GM21717 (cell line): ENCODE measurements around the gene RBBP8NL.

ENCODE experiments used
- ATAC-seq: cut with Tn5 transposase; IDR thresholded peaks from one replicate; pipeline ENCODE4 v1.9.1; 2021; ENCODE audit warnings: mild to moderate bottlenecking, moderate library complexity; ENCODE audit not compliant: unreplicated experiment

Gene RBBP8NL

DNA sequence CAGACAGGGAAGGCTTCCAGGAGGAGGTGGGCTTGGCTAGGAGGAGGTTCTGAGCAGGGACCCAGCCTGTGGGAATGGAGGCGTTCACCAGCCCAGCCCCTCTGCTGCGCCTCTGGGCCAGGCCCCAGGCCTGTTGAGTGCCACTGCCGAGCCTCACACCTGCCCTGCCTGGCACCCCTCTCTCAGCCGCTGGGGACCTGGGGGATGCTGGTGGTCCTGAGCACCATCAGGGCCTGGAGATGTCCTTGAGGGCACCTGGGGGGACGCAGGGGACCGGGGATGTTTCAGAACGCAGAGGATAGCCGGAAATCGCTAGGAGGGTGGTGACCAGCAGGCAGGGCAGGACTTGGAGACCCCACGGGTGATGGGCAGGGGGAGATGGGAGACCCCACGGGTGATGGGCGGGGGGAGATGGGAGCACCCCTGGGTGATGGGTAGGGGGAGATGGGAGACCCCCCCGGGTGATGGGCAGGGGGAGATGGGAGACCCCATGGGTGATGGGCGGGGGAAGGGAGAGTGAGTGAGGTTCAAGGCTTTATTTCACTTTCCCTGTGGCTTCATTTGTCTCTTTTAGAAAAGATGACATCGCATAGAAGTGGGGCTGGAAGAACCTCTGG lies 35.7 kb upstream of the RBBP8NL start:
- ATAC-seq: no peak

DNA sequence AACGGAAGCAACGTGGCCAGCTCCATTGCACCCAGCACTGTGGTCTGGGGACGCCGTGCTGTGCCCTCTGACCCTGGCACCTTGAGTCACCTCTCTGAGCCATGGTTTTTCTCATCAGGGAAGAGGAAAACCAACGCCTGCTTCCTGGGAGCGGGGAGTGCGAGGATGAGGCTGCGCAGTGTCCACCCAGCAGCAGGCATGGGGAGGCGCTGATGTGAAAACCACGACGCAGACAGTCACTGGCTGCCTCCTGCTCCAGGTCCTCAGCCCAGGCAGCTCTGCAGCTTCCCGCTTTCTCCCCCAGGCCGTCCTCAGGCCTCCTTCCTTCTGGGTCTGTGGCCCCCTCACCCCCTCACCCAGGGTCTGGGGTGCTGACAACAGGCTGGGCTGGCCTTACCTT lies 34.5 kb upstream of the RBBP8NL start:
- no peak for ATAC-seq

DNA sequence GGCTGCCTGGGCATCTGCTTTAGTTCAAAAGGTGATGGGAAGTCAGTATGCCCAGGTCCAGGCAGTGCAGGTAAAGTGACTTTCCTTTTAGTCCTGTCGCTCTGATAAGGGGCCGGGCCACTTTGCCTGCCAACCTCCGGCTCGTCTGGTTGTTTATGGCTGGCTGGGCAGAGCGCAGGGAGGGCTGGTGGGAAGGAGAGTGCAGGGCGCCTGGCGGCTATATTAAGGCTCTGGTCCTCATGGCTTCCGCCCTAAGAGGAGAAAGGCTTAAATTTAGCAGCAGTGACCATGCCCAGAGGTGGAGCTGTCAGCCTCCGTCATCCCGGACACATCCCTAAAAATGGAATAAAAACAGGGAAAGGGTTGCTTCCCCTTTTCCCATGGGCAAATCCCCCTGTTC lies 33.8 kb upstream of the RBBP8NL start:
- ATAC-seq: no peak

DNA sequence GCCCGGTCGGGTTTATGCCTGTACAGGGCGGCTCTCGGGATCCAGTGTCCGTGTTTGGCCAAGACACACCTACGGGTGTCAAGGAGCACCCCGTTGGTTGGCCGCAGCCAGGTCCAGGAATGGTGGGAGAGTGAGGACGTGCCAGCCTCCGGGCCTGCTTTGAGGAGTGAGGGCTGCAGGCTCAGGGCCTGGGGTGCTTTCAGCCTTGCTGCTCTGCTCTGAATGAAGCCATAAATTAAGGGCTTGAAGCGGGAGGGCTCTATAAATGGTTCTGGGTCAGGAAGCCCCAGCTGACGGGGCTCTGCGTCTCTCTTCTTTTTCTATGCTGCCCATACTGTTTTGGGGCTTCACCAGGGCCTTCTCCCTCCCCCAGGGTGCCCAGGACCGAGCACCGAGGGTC lies 33.3 kb upstream of the RBBP8NL start:
- no peak for ATAC-seq

DNA sequence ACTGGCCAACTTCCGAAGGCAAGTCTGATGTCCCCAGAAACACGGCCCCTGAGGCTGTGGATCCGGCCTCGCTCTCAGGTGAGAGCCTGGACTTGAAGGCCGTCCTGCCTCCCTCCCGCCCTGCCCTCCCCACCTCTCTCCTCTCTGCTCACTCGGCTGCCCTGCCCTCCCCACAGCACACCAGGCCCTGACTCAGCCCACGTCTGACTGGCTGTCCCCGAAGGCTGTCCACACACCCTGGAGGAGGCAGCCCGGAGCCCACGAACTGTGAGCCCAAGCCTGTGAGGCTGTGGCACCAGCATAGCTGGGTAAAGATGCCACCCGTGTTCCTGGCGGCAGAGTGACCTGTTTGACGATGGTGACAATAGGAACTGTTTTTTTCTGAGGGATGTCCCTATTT lies 32.1 kb upstream of the RBBP8NL start:
- no peak for ATAC-seq

DNA sequence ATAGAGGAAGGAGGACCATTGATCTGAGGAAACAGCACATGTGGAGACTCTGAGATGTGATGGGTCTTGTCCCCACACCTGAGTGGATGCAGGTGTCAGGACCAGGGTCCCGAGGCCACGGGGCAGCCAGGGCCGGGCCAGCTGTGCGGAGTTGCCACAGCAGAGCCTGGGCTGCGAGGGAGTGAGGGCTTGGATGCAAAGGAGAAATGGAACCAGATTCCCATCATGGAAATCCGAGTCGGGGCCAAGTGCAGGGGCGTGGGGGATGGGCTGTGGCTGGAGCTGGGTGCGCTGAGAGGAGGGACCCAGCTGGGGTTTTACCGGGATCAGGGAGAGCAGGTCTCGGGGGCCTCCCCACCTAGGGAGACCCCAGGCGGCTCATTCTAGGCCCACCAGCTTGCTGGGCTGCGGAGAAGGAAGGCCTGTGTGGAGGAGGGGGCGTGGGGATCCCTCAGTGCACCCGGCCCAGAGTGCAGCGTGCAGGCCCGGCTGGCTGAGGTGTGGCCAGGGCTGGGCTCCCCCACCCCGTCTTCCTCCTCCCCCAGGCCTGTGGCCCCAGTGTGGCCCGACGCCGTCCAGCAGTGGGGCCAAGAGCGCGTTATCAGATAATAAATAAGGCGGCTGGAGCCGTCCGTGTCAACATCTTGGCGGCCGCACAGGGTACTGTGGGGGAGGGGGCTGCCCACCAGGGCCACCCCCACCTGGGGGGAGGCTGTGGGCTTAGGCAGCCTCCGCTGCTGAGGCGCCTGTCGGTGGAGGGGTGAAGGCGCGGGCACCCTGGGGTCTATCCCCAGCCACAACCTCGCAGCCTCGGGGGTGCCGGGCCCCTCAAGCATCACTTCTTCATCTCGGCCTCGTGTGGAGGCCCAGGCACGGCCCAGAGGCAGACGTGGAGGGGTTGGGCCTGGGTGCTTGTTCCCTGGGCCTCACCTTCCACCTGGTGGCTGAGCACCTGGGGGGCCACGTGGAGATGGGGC lies 31.2 kb upstream of the RBBP8NL start:
- ATAC-seq: no peak

DNA sequence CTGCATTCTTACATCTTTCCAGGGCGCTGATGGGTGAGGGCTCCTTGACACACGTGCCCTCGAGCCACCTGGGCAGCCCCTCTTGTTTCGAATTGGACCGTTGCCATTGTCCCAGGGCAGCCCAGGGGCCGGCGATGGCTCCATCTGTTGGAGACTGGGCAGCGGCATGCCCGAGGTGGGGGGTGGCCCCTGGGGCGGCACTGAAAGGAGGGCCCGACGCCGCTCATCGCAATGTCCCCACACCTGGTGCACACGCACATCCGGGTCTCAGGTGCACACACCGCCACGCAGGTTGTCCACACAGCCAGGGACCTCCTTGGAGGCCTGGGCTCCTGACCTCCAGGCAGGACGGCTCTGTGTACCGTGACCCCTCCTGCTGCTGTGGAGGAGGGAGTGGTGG lies 30.5 kb upstream of the RBBP8NL start:
- ATAC-seq: no peak

DNA sequence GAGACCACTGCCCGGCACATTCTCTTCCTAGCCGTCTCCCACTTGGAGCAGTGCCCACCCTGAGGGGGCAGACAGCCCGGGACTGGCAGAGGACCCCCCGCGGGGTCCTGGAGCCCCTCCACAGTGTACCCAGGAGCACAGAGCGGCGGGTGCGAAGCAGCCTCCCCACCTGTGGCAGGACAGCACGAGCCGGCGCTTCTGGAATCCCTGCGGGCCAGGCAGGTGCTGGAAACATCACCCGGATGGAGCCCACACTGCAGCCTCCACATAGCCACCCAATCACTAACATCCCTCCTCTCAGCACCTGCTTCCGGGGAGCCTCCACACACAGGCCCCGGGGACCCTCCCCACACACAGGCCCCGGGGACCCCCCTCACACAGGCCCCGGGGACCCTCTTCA lies 29.8 kb upstream of the RBBP8NL start:
- ATAC-seq: no peak

DNA sequence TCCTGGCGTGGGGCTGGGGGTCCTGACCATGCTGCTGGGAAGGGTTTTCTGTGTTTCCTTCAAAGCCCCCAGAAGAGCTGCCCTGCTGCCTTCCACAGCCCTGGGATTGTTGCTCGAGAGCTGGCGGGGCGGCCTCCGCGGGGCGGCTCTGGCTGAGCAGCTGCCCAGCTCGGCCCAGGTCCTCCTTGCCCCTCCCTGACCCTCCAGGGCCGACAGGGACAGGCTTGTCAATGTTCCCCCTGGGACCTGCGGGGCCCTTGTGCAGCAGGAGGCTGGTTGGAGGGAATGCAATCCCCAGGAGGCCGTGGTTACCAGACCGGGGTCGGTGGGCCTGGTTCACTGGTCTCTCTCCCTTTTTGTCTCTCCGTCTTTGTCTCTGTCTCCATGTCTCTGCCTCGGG lies 28.6 kb upstream of the RBBP8NL start:
- no peak for ATAC-seq

DNA sequence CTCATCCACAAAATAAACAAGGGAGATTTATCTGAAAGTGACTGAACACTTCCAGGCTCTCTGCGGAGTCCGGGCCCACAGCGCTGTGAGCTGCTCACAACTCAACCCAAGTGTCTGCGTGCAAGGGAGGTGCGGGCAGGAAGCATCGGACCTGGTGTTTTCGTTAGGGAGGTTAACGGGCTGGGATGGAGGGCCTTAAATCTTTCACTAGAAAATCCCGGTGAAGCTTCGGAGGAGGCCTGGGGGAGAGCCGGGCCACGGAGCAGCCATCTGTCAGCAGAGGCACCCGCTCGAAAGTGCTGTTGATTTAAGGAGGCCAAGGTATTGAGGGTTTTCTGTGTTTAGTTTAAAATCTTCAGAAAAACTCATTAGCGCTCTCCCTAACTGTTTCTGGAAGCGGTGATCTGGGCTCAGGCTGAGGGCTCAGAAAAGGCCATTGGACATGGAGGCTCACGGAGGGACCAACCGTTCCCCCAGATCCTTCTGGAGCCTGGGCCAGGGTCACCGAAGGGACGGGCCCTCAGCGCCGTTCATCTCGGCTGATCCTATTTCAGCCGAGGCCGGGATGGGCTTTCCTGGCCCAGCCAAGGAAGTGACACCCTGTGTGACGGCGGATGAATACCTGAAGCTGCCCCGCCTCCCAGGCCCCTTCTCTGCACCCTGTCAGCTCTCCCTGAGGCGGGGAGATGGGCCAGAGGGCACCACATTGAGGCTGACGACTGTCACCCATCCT lies 27.7 kb upstream of the RBBP8NL start:
- ATAC-seq: no peak

DNA sequence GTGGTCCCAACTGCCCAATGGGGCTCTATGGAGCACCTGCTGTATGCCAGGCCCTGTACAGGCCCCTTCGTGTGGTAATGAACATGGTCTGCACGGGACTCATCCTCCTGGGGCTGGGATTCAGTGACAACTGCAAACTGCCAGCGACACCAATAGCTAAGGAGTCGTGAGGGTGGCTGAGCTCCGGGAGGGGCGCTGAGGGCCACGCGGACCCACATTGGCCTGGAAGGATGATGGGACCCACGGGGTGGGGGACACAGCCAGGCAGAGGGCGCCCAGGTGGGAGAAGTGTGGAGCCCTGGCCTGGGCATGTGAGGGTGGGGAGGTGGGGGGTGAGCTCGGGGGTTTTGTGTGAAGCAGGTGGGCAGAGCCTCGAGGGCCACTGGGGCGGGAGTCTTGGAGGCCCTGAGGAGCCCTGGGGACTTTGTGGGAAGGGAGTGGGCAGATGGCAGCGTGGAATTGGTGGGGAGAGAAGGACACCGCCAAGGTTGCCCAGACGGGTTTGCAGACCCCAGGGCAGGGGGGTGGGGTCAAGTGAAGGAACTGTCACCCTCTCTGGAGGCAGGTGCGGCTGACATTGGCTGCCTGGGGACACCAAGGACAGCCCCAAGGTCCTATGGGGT lies 26.0 kb upstream of the RBBP8NL start:
- ATAC-seq: no peak

DNA sequence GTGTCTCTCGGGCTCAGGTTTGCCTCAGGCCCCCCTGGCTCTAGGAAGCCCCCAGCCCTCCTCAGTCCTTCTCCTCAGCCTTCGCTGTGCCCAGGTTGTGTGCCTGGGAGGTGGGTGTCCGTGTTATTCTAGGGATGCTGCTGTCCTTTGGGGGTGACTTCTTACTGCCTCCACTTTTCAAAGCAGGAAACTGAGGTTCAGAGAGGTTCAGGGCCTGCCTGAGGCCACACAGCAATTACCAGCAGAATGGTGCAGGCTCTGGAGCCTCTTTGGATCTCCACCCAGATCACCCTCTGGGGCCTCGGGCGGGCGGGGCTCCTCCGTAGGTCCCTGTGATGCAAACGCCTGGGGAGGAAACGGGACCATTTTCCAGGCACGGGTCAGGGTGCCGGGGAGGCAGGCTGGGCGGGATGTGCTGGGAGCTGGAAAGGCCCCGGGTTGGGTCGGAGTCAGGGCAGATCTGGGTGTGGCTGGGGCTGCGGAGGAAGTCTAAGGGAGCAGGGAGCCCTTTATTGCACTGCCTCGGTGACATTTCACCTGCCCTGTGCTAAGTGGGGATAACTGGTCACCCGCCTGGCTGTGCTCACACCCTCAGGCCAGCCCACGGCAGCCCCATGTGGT lies 25.2 kb upstream of the RBBP8NL start:
- no peak for ATAC-seq

DNA sequence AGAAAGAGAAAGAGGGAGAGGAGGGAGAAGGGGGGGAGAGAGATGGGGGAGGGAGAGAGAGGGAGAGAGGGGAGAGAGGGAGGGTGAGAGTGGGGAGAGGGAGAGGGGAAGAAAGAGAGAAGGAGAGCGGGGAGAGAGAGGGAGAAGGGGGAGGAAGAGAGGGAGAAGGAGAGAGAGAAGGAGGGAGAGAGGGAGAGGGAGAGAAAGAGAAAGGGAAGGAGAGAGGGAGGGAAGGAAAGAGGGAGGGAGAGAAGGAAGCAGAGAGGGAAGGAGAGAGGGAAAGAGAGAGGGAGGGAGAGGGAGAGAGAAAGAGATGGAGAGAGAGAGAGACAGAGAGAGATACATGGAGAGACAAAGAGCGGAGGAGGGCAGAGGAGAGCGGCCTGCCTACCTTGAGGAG lies 24.6 kb upstream of the RBBP8NL start:
- no peak for ATAC-seq

DNA sequence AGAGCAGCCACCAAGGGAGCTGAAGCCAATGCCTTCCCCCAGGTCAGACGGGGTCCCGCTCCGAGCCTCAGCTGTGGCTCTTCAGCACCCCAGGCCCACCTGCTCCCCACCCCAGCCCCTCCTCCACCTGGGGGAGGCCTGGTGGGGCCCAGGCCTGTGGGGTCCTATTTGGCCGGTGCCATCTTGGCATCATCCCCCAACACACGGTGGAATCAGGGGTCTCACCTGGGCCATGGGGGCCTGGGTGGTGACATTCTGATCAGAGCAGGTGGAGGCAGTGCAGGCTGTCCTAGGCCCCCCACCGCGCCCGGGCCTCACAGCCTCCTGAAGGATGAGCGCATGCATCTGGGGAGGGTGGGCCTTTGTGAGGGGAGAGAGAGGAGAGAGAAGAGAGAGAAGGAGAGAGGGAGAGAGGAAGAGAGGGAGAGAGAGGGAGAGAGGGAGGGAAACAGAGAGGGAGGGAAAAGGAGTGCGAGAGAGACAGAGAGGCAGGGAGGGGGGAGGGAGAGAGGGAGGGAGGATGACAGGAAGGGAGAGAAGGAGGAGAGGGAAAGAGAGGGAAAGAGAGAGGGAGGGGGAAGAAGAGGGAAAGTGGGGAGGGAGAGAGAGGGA lies 23.9 kb upstream of the RBBP8NL start:
- ATAC-seq: no peak

DNA sequence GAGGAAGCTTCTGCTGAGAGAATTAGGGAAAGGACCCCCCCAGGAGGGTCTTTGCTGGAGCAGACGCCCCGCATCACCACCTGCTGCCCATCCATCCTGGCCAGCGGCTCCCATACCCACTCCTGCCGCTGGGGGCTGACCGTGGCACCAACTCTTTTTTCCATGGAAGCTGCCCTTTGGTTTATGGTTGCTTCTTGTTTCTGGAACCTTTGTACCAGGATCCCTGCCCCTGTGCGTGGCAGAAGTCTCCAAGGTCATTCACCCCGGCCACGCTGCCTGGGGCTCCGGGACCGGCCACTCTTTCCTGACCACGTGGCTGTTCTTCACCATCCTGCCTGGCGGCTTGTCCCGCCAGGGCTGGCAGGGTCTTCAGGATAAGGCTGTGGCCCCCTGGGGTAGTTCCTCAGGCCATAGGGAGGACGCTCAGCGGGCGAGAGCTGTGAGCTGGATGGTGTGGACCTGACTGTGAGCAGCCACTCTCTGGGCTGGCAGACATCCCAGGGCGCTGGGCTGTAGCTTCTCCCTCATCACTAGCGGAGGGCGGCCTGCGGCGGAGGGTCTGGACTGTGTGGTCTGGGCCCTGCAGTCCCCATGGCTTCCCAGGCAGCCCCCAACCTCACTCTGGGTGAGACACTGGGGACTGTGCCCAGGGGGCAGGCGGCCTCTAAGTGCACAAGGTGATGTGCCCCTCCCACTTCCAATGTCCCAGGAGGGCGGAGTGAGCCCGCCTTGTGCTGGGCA lies 22.8 kb upstream of the RBBP8NL start:
- no peak for ATAC-seq

DNA sequence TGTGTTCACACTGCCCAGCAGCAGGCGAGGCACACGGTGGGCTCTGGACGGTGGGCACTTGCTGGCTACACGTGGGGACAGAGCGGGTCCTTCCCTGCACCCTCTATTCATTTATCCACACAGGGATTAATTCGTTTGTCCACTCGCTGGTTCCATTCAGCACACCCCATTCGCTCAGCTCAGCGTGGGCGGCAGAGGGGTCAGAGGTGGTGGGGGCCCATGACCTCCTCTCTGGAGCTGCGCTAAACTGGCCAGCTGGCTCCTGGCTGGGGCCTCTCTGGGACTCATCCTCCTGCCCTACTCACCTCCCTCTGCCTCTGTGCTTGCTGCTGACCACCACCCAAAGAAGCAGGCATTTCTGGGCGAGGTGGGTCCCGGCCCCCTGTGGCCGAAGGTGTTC lies 21.4 kb upstream of the RBBP8NL start:
- no peak for ATAC-seq

DNA sequence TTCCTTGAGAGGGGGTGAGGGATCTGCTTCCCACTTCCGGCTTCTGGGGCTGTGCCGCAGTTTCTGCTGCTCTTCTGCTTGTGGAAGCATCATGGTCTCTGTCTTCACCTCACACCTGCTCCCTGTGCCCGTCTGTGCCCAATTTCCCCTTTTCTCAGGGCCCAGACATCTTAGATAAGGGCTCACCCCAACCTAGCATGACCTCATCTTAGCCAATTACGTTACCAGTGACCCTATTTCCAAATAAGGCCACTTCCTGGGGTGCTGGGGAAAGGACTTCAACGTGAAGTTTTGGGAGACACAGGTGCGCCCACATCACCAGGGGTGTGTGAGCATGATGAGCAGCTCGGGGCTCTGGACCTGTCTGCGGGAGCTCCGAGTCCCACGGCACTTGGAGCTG lies 20.7 kb upstream of the RBBP8NL start:
- ATAC-seq: no peak

DNA sequence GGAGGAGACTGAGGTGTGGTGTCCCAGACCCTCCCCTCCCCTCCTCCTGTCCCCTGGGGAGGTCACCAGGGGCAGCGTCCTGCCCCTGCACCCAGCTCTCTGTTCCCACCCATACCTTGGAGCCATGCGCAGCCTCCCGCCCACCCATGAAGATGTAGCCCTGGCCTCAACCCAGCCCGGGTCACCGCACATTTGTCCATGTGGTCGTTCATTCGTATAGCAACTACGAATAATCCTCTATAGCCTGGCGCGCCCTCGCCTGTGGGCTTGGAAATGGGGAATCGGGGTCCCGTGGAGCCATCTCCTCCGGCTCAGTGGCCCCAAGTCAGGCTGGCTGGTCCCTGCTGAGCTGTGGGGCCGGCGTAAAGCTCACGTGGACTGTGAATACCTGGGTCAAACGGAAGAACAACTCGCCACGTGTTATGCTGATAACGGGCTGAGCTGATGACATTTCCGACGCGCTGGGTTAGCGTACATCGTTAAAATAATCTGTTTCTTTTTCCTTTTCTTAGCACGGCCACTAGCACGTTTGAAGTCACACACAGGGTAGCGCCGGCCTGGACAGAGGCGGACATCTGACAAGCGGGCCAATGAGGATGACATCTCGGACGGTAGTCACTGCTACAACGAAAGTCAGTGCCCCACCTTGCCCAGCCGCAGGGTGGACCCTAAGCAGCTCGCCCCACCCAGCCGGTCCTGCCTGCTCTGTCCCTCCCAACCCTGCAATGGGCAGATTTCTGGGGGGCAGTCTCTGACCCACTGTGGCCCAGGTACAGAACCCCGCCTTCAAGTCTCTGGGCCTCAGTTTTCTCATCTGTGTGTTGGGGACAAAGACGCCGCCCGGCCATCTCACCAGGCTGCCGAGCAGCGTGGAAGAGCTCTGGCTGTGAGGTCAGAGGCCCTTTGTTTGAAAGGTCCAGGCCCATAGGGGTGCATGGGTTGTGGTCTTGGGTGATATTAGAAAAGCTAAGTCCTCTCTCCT lies 19.8 kb upstream of the RBBP8NL start:
- no peak for ATAC-seq

DNA sequence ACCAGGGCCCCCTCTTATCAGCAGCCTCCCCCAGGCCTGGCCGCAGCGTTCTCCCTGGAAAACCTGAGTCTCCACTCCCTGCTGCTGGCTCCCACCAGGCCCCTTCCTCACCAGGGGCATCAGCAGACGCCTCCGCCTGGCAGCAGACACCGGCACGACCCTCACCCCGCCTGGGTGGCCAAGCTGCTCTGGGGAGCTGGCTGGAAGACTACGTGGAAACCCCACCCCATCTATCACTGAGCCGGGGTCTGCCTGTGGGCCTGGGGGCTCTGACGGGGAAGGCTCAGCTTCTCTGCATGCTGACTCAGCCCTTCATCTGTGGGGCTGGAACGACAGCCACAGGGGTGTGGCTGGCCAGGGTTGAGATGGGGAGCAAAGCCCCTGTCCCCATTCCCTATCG lies 19.1 kb upstream of the RBBP8NL start:
- no peak for ATAC-seq
